Esophagus (tissue), 2 donors: ENCODE results near the gene FOXR1. TPM values are rescaled to one million over a fixed set of nuclear protein-coding genes. Genes with fewer than 3 reads are reported as not detected.

Experiments used
- H3K27ac ChIP-seq, 2 donors: one replicate each; pipeline ENCODE4 v1.5.1; 2013; ENCODE audit warnings: low read depth in 2 of 2, mild to moderate bottlenecking in 2 of 2, inconsistent platforms in 1 of 2, low read length in 1 of 2, moderate library complexity in 1 of 2
- H3K27me3 ChIP-seq, 2 donors: one replicate each; pipeline ENCODE4 v1.6.1; 2013; ENCODE audit warnings: low read length in 2 of 2, control low read depth in 1 of 2, mild to moderate bottlenecking in 1 of 2; ENCODE audit not compliant: insufficient read depth in 2 of 2, control insufficient read depth in 1 of 2
- H3K36me3 ChIP-seq, 2 donors: one replicate each; pipeline ENCODE4 v1.6.1; 2013; ENCODE audit warnings: low read length in 1 of 2; ENCODE audit not compliant: control insufficient read depth in 2 of 2, insufficient read depth in 2 of 2
- H3K4me1 ChIP-seq, 2 donors: one replicate each; pipeline ENCODE4 v1.6.1; 2013; ENCODE audit warnings: low read length in 1 of 2; ENCODE audit not compliant: control insufficient read depth in 2 of 2, insufficient read depth in 2 of 2
- H3K4me3 ChIP-seq, 2 donors: one replicate each; pipeline ENCODE4 v1.5.1; 2013; ENCODE audit warnings: low read length in 2 of 2, mild to moderate bottlenecking in 2 of 2, low read depth in 1 of 2, moderate library complexity in 1 of 2
- H3K9me3 ChIP-seq, 2 donors: one replicate each; pipeline ENCODE4 v1.6.1; 2013; ENCODE audit warnings: mild to moderate bottlenecking in 2 of 2, low read depth in 1 of 2, low read length in 1 of 2, moderate library complexity in 1 of 2; ENCODE audit not compliant: control insufficient read depth in 2 of 2, insufficient read depth in 1 of 2
- WGBS, 2 donors: extraction: QIAGEN DNeasy Blood & Tissue Kit; methylation state at CpG; one replicate each; pipeline ENCODE4 v1.1.7; 2013; 5-methylcytosine and 5-hydroxymethylcytosine counted together
- polyA plus RNA-seq, 2 donors: library from polyadenylated mRNA; stranded (reverse); fragments of 200-250 nt; gene quantifications; one replicate each; pipeline ENCODE4 v1.2.3, GENCODE V29; 2013
- donor health status: healthy with polysubstance abuse.
- donor health status: Bipolar disorder and iron deficiency.

FOXR1 gene
- polyA plus RNA-seq, 2 donors: not detected

DNA sequence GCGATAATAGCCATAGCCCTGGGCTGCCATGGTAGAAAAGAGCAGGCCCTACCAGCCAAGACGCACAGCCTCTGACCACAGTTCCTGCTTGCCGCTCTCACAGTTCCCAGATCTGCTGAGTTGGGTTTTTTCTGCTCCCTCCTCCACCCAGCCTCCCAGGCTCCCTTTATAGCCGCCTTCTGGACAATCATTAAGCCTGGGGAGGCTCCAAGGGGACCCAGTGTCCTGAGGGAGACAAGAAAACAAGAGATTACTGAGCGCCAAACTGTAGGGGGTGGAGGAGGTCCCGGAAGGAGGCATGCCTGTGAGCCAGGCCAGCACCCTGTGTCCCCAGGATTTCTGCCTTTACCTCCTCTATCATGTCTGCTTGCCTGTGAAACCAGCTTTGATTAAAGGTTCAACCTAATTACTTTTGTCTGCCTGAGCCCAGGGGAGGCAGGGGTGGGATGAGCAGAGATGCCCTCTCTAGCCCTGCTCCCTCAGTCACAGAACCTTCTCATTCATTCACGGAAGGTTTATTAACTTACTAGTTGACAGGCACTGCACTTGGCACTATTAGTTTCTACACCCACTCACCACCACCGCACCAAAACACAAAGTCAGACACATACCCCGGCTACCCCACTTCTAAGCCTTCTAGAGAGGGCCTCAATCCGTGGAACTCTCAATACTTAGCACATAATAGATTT lies 57.9 kb downstream of the FOXR1 start:
- 33 to 54% methylated on average over 10 of the region's 10 CpGs for WGBS, 2 donors
- H3K4me1 ChIP-seq: peaks cover 4 to 14% of the 10 kb centered on the region in 2 donors
- H3K36me3 ChIP-seq: peaks cover 5 to 11% of the 10 kb centered on the region in 2 donors
- H3K9me3 ChIP-seq: no peaks in the 10 kb centered on the region
- peak overlapping the region; percentile 42 to 92 for H3K27ac ChIP-seq
- H3K27me3 ChIP-seq: no peaks in the 10 kb centered on the region
- peak overlapping the region; percentile 57 to 82 for H3K4me3 ChIP-seq

DNA sequence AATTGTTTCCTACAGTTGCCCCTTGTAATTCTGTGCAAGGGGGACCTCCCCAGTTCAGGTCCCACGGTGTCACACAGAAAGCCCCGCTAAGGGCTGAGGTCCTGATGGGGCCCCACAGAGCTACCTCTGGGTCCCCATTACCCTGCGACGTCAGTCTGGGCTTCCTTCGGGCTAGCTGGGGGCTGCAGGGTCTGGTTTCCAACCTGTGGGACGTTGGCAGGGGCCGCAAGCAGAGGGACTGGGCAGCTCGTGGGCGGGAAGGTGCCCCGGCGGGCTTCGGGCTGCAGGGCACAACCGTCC lies 58.4 kb downstream of the FOXR1 start:
- no peaks in the 10 kb centered on the region for H3K9me3 ChIP-seq
- peaks cover 4 to 14% of the 10 kb centered on the region in 2 donors for H3K4me1 ChIP-seq
- peak overlapping the region; percentile 53 to 92 for H3K27ac ChIP-seq
- WGBS, 2 donors: 3 to 6% methylated on average over 13 of the region's 13 CpGs
- H3K36me3 ChIP-seq: peaks cover 5 to 7% of the 10 kb centered on the region in 2 donors
- peak overlapping the region; percentile 57 to 82 for H3K4me3 ChIP-seq
- no peaks in the 10 kb centered on the region for H3K27me3 ChIP-seq

DNA sequence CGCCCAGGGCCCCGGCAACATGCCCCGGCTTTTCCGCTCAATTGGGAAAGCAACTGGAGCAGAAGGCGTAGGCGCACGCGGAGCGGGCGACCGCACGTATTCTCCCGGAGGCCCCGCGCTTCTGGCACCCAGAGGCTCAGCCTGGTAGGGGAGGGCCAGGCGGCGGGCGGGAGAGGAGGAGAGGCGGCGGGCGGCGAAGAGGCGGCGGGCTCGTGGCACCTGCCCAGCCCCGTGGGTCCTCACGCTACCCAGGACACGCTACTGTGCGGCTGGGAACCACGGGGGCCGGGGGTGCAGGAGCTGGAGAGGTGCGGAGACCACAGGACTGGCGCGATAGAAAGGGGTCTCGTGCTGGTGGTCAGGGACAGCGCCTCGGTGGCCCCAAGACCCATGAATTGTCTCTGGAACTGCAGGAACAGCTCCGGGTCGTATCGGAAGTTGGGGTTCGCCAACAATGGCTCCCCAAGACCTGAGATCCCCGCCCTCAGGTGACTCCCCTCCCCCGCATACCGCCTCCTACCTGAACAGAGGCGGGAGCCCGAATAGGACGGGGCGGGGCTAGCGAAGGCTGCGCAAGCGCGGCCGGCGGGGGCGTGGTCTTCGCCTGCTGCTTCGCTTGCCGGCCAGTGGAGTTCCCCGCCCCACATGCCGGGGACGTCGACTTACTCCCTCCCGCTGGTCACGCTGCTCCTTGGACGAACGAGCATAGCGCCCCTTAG lies 58.9 kb downstream of the FOXR1 start, which contains the start of gene SLC37A4:
Gene SLC37A4, minus strand, starts transcription at position 549 of the 719 bp plus-strand sequence.
- H3K27me3 ChIP-seq: no peaks in the 10 kb centered on the region
- 0 to 1% methylated on average over 66 to 67 of the region's 67 CpGs for WGBS, 2 donors
- H3K27ac ChIP-seq: peak within 1 kb of the TSS; percentile 79 to 92
- peak within 1 kb of the TSS; percentile 57 to 82 for H3K4me3 ChIP-seq
- peaks cover 3 to 7% of the 10 kb centered on the region in 2 donors for H3K36me3 ChIP-seq
- H3K9me3 ChIP-seq: no peaks in the 10 kb centered on the region
- peaks cover 4 to 14% of the 10 kb centered on the region in 2 donors for H3K4me1 ChIP-seq

Other genes with a start within 250 kb of the FOXR1 start
- 10 to 100 TPM; 18.4 to 22.6 TPM for gene DDX6, start 180.6 kb upstream of the FOXR1 start, polyA plus RNA-seq
- gene CXCR5, start 87.9 kb upstream of the FOXR1 start, polyA plus RNA-seq: under 1 TPM; 0.11 to 0.18 TPM
- 10 to 100 TPM in 1 of 2 donors, 1 to 10 TPM in 1; 8.5 to 30.4 TPM for gene BCL9L, start 45.8 kb upstream of the FOXR1 start, polyA plus RNA-seq
- 10 to 100 TPM in 1 of 2 donors, 1 to 10 TPM in 1; 1.1 to 11.2 TPM for gene UPK2, start 15.5 kb upstream of the FOXR1 start, polyA plus RNA-seq
- 10 to 100 TPM; 18.2 to 52.1 TPM for gene CENATAC, start 26.4 kb downstream of the FOXR1 start, polyA plus RNA-seq
- gene RPS25, start 46.6 kb downstream of the FOXR1 start, polyA plus RNA-seq: 1,000 to 10,000 TPM; 1,420 to 2,000 TPM
- gene TRAPPC4, start 47.0 kb downstream of the FOXR1 start, polyA plus RNA-seq: 10 to 100 TPM; 11.7 to 32.5 TPM
- 1 to 10 TPM; 7.3 to 9.3 TPM for gene SLC37A4, start 59.1 kb downstream of the FOXR1 start, polyA plus RNA-seq
- gene HYOU1, start 85.4 kb downstream of the FOXR1 start, polyA plus RNA-seq: 10 to 100 TPM; 32.9 to 39.1 TPM
- 10 to 100 TPM; 22.4 to 29.0 TPM for gene VPS11, start 96.1 kb downstream of the FOXR1 start, polyA plus RNA-seq
- gene HMBS, start 113.1 kb downstream of the FOXR1 start, polyA plus RNA-seq: 10 to 100 TPM; 18.0 to 24.2 TPM
- 10 to 100 TPM; 16.5 to 21.5 TPM for gene DPAGT1, start 130.1 kb downstream of the FOXR1 start, polyA plus RNA-seq
- 10 to 100 TPM in 1 of 2 donors, 1 to 10 TPM in 1; 8.4 to 13.1 TPM for gene C2CD2L, start 135.6 kb downstream of the FOXR1 start, polyA plus RNA-seq
- gene HINFP, start 149.8 kb downstream of the FOXR1 start, polyA plus RNA-seq: 10 to 100 TPM in 1 of 2 donors, 1 to 10 TPM in 1; 9.1 to 16.0 TPM
- gene ABCG4, start 177.3 kb downstream of the FOXR1 start, polyA plus RNA-seq: under 1 TPM; 0.21 to 0.81 TPM
- 10 to 100 TPM; 24.9 to 38.8 TPM for gene NLRX1, start 197.0 kb downstream of the FOXR1 start, polyA plus RNA-seq
- under 1 TPM; 0.05 to 0.41 TPM for gene NHERF4, start 213.7 kb downstream of the FOXR1 start, polyA plus RNA-seq
- 1 to 10 TPM; 3.0 to 6.2 TPM for gene CBL, start 234.6 kb downstream of the FOXR1 start, polyA plus RNA-seq